Panc1 (cell line): ENCODE results near the gene MAGEF1. TPM values are rescaled to one million over a fixed set of nuclear protein-coding genes. Genes with fewer than 3 reads are reported as not detected.

Experiments used
- ATAC-seq: fragments of 200-7000 bp; cut with Tn5 transposase; 2 replicates; pipeline ENCODE4 v1.9.1; 2020; ENCODE audit warnings: mild to moderate bottlenecking, moderate library complexity
- BruUV-seq: library from RNA; stranded (reverse); fragments of 400-500 nt; replicated peaks from 2 replicates; lab custom pipeline; 2021; lab: Mats Ljungman, UMichigan
- CTCF ChIA-PET: fragments of 300-600 bp; sonication (Branson Sonifier 250); formaldehyde crosslinking; loops from one replicate; lab custom pipeline; 2022; ENCODE audit warnings: antibody characterized with exemption; lab: Charles Lee
- POLR2A ChIA-PET: fragments of 300-600 bp; sonication (Branson Sonifier 250); formaldehyde crosslinking; loops from one replicate; lab custom pipeline; 2022; ENCODE audit warnings: antibody characterized with exemption; lab: Charles Lee
- DNase-seq: peaks from one replicate; pipeline ENCODE4 v3.0.0-alpha.2; 2010; ENCODE audit warnings: low read depth, low spot score
- H3K27ac ChIP-seq: 2 replicates; pipeline ENCODE4 v1.5.1; 2011; ENCODE audit warnings: mild to moderate bottlenecking, low read length, inconsistent platforms
- H3K27me3 ChIP-seq: fragments of 200-500 bp; sonication (Bioruptor generic); 2 replicates; pipeline ENCODE4 v1.6.0; 2014; ENCODE audit warnings: low read length, inconsistent platforms; ENCODE audit not compliant: control insufficient read depth, insufficient read depth
- H3K36me3 ChIP-seq: fragments of 200-500 bp; sonication (Bioruptor generic); 2 replicates; pipeline ENCODE4 v1.5.1; 2014; ENCODE audit warnings: inconsistent platforms, mild to moderate bottlenecking, low read length, moderate library complexity; ENCODE audit not compliant: control insufficient read depth, insufficient read depth
- H3K4me1 ChIP-seq: 2 replicates; pipeline ENCODE4 v1.5.1; 2011; ENCODE audit warnings: inconsistent platforms, mild to moderate bottlenecking, low read length, moderate library complexity; ENCODE audit not compliant: control insufficient read depth, insufficient read depth
- H3K4me3 ChIP-seq, 2 experiments: 2 replicates each; pipeline ENCODE4 v1.5.1; 2011 to 2012; ENCODE audit warnings: low read depth in 2 of 2, low read length in 2 of 2, mild to moderate bottlenecking in 2 of 2, inconsistent platforms in 1 of 2, moderate library complexity in 1 of 2
- H3K9me3 ChIP-seq: fragments of 200-500 bp; sonication (Bioruptor generic); 2 replicates; pipeline ENCODE4 v1.5.1; 2014; ENCODE audit warnings: low read depth, mild to moderate bottlenecking, inconsistent platforms, low read length, moderate library complexity; ENCODE audit not compliant: control insufficient read depth, insufficient read depth
- CTCF ChIP-seq: fragments of 450-650 bp; IDR thresholded peaks from 2 replicates; pipeline ENCODE4 v1.5.1; 2017; ENCODE audit warnings: mild to moderate bottlenecking
- POLR2AphosphoS5 ChIP-seq: IDR thresholded peaks from 2 replicates; pipeline ENCODE4 v1.6.1; 2012; ENCODE audit warnings: mild to moderate bottlenecking, low read depth, low read length, moderate library complexity
- REST ChIP-seq, 2 experiments: IDR thresholded peaks; 2 replicates each; pipeline ENCODE4 v1.6.1; 2011 to 2012; ENCODE audit warnings: low read depth in 2 of 2, control low read depth in 1 of 2, low read length in 1 of 2, mild to moderate bottlenecking in 1 of 2, moderate library complexity in 1 of 2; ENCODE audit not compliant: insufficient read depth in 1 of 2
- SIN3A ChIP-seq: IDR thresholded peaks from 2 replicates; pipeline ENCODE4 v1.6.1; 2012; ENCODE audit warnings: low read depth, mild to moderate bottlenecking, low read length, moderate library complexity, borderline replicate concordance; ENCODE audit not compliant: insufficient read depth
- TCF7L2 ChIP-seq: IDR thresholded peaks from 2 replicates; pipeline ENCODE4 v1.6.1; 2011; ENCODE audit warnings: mild to moderate bottlenecking, low read depth, low read length, inconsistent platforms
- in situ Hi-C: cut with HindIII; loops from 2 replicates; pipeline ENCODE4 v1.10.0; 2016; ENCODE audit warnings: low sequenced_read_pairs, low pct_unique_long_range_greater_than_20kb
- intact Hi-C: fragments of 100-400 bp; cut with micrococcal nuclease; formaldehyde crosslinking; loops from one replicate; pipeline ENCODE4 v1.10.0; 2022; ENCODE audit not compliant: unreplicated experiment
- total RNA-seq: library from RNA; stranded (reverse); gene quantifications from one replicate; pipeline ENCODE4 v1.2.1, GENCODE V29; 2021; ENCODE audit not compliant: unreplicated experiment

MAGEF1 gene
- total RNA-seq, 1 experiment from 2014 or later: 27.7 TPM

- H3K27ac ChIP-seq: no peak overlapping the region
- TF ChIP-seq TCF7L2 (no peak), CTCF (no peak), SIN3A (no peak), POLR2AphosphoS5 (no peak), REST (IDR thresholded peaks at IDR 0.05; ENCODE audit: insufficient read depth in 1 of 2, low read depth in 2 of 2, low read length in 1 of 2) (no peak)
- H3K27me3 ChIP-seq: no peaks in the 10 kb centered on the region
- DNase-seq (no peak), ATAC-seq (peak; percentile 56)
- no peaks in the 10 kb centered on the region for H3K9me3 ChIP-seq
- intact Hi-C loops: no loop called here
- in situ Hi-C loops: no loop called here
- ChIA-PET POLR2A (no interaction called here), CTCF (interaction anchor here (1.3 to 1.8 kb wide), 2 partner anchors 29 to 195 kb away, joined by 3 to 8 read pairs; partner anchors contain the start of gene EPHB3)
- no TSS peak for BruUV-seq
- no peak overlapping the region for H3K4me3 ChIP-seq
- no peaks in the 10 kb centered on the region for H3K36me3 ChIP-seq
- no peaks in the 10 kb centered on the region for H3K4me1 ChIP-seq
Measured at GRCh38 chr3:184756151-184757021, 44.5 kb upstream of the MAGEF1 start.

GRCh38 chr3:184755315-184755731, 43.5 kb upstream of the MAGEF1 start:
- no peak for ATAC-seq
- no peak for DNase-seq
- no peaks in the 10 kb centered on the region for H3K4me1 ChIP-seq
- H3K9me3 ChIP-seq: no peaks in the 10 kb centered on the region
- no peak overlapping the region for H3K4me3 ChIP-seq
- no peak overlapping the region for H3K27ac ChIP-seq
- intact Hi-C loops: no loop called here
- CTCF ChIA-PET: interaction anchor here (1.8 kb wide), 1 partner anchor 194 kb away, joined by 8 read pairs; the partner anchor contains the start of gene EPHB3
- in situ Hi-C loops: no loop called here
- no peaks in the 10 kb centered on the region for H3K36me3 ChIP-seq
- H3K27me3 ChIP-seq: no peaks in the 10 kb centered on the region; the same call in none of the 2 replicates
- BruUV-seq: no TSS peak
- POLR2A ChIA-PET: no interaction called here
- TF ChIP-seq CTCF (no peak), REST (IDR thresholded peaks at IDR 0.05; ENCODE audit: insufficient read depth in 1 of 2, low read depth in 2 of 2, low read length in 1 of 2) (no peak), TCF7L2 (no peak)
